Nephron (organoid): ENCODE results near the gene PRKG1.

Experiments used
- H3K27ac Mint-ChIP-seq, 3 experiments: 2 replicates each; pipeline ENCODE4 v1.8.0; 2020; ENCODE audit warnings: mixed read lengths in 3 of 3, mild to moderate bottlenecking in 2 of 3, moderate library complexity in 1 of 3
- H3K27me3 Mint-ChIP-seq: 2 replicates; pipeline ENCODE4 v1.8.0; 2021; ENCODE audit warnings: low read depth, mild to moderate bottlenecking, moderate library complexity, mixed read lengths
- H3K36me3 Mint-ChIP-seq: 2 replicates; pipeline ENCODE4 v1.8.0; 2020; ENCODE audit warnings: low read depth, mixed read lengths
- H3K4me1 Mint-ChIP-seq: 2 replicates; pipeline ENCODE4 v1.8.0; 2020; ENCODE audit warnings: mixed read lengths
- H3K4me3 Mint-ChIP-seq, 3 experiments: 2 replicates each; pipeline ENCODE4 v1.8.0; 2020; ENCODE audit warnings: mild to moderate bottlenecking in 3 of 3, mixed read lengths in 3 of 3, moderate library complexity in 2 of 3
- H3K9me3 Mint-ChIP-seq: 2 replicates; pipeline ENCODE4 v1.8.0; 2020; ENCODE audit warnings: mixed read lengths
- TF ChIP-seq, protein P1 (sequence below), 3 experiments: fragments of 200-600 bp; sonication (generic); IDR thresholded peaks; one replicate each; pipeline ENCODE4 v1.5.0; 2021; ENCODE audit warnings: antibody characterized with exemption in 3 of 3; ENCODE audit not compliant: unreplicated experiment in 3 of 3

PRKG1 gene

DNA sequence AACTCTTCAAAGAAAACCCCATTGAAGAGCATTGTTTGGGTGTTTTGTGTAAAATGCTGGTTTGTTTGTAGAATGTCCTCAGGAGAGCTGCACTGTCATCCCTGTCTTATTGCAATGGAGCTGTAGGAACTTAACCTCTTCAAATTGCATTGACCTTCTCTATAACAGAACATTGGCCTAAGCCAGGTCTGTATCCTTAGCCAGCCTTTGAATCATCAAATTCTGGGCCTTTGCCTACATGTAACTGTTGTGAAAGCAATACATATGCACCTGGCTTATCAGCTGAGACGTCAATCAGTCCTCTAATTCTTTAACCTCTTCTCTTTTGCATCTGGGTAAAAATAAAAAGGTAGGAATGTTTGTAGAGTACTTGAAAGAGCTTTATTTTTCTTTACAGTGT lies 429.1 kb downstream of the PRKG1 start:
- H3K36me3 Mint-ChIP-seq: no peaks in the 10 kb centered on the region
- TF ChIP-seq, protein P1, sequence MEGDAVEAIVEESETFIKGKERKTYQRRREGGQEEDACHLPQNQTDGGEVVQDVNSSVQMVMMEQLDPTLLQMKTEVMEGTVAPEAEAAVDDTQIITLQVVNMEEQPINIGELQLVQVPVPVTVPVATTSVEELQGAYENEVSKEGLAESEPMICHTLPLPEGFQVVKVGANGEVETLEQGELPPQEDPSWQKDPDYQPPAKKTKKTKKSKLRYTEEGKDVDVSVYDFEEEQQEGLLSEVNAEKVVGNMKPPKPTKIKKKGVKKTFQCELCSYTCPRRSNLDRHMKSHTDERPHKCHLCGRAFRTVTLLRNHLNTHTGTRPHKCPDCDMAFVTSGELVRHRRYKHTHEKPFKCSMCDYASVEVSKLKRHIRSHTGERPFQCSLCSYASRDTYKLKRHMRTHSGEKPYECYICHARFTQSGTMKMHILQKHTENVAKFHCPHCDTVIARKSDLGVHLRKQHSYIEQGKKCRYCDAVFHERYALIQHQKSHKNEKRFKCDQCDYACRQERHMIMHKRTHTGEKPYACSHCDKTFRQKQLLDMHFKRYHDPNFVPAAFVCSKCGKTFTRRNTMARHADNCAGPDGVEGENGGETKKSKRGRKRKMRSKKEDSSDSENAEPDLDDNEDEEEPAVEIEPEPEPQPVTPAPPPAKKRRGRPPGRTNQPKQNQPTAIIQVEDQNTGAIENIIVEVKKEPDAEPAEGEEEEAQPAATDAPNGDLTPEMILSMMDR (IDR thresholded peaks at IDR 0.05; ENCODE audit: unreplicated experiment in 3 of 3): no peak
- no peaks in the 10 kb centered on the region for H3K27me3 Mint-ChIP-seq
- peaks cover 6% of the 10 kb centered on the region for H3K4me1 Mint-ChIP-seq
- no peak overlapping the region for H3K27ac Mint-ChIP-seq
- H3K4me3 Mint-ChIP-seq: no peak overlapping the region
- H3K9me3 Mint-ChIP-seq: peaks cover 5% of the 10 kb centered on the region

DNA sequence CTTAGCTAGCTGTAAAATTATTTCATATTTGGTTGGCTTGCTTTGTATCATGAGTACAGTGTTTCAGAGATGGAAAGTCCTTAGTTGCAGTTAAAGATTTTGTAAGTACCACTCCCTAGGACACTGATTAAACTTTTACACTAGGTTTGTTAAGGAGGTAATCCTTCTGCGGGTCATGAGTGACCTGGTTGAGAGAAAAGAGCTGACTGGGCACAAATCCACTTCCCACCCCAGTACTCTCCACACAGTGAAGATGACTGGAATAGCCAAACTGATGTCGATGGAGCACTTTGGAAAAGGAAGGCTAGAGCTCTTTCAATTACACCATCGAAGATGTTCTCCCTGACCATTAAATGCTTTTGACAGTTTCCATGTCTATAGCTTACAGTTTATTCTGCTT lies 433.2 kb downstream of the PRKG1 start:
- Mint-ChIP-seq H3K27ac (no peak overlapping the region), H3K4me1 (peaks cover 5% of the 10 kb centered on the region), H3K36me3 (no peaks in the 10 kb centered on the region), H3K27me3 (no peaks in the 10 kb centered on the region), H3K9me3 (peaks cover 5% of the 10 kb centered on the region), H3K4me3 (no peak overlapping the region)
- TF ChIP-seq, protein P1 (IDR thresholded peaks at IDR 0.05; ENCODE audit: unreplicated experiment in 3 of 3): no peak

DNA sequence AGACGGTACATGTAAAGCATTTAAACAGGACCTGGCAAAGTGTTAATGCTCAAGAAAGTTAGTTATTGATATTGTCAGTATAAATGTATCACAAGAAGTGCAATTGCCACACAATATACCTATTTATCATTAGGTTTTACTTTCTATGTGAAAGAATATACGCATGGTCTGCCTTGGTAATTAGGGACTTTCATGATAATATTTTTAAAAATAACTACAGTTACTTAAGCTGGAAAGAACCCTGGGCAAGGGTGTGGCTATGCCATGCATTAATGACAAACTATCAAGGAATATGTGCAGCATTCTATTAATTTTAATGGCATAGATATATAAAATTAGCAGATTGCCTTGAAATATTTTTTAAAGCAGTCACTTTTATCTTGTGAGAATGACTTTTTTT lies 433.9 kb downstream of the PRKG1 start:
- peaks cover 5% of the 10 kb centered on the region for H3K4me1 Mint-ChIP-seq
- no peak overlapping the region for H3K4me3 Mint-ChIP-seq
- TF ChIP-seq, protein P1 (IDR thresholded peaks at IDR 0.05; ENCODE audit: unreplicated experiment in 3 of 3): no peak
- peaks cover 5% of the 10 kb centered on the region for H3K9me3 Mint-ChIP-seq
- H3K27me3 Mint-ChIP-seq: no peaks in the 10 kb centered on the region
- no peaks in the 10 kb centered on the region for H3K36me3 Mint-ChIP-seq
- H3K27ac Mint-ChIP-seq: no peak overlapping the region

DNA sequence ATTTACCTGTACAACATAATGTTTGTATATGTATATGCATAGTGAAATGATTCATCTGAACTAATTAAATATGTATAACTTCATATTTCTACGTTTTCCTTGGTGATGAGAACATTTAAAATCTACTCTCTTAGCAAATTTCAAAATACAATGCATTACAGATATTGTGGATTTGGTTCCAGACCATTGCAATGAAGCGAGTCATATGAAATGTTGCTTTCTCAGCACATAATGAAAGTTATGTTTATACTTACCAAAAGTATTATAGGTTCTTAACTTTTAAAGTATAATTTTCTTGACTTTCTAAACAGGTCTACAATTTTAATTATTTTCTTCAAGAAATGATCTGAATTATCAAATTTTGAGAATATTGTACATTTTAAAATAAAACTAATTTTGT lies 435.9 kb downstream of the PRKG1 start:
- Mint-ChIP-seq H3K36me3 (no peaks in the 10 kb centered on the region), H3K4me1 (peaks cover 5% of the 10 kb centered on the region), H3K27me3 (no peaks in the 10 kb centered on the region), H3K9me3 (peaks cover 5% of the 10 kb centered on the region), H3K27ac (no peak overlapping the region), H3K4me3 (no peak overlapping the region)
- TF ChIP-seq, protein P1 (IDR thresholded peaks at IDR 0.05; ENCODE audit: unreplicated experiment in 3 of 3): no peak

DNA sequence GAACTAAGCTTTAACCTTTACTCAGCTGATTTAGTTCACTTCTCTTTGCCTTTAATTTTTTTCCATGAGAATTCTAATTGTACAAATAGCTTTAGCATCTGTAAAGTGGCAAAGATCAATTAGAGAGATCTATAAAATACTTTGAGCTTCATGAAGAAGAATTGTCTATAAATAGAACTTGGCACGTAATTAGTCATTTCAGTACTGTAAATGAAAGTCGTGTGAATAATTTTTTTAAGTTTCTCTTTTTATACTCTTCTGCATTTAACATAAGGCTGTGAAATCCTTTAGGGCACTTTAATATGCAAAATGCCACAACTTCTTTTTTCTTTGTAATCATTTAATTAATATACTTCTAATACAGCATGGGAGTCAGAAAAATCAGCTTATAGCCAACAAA lies 447.3 kb downstream of the PRKG1 start:
- Mint-ChIP-seq H3K36me3 (no peaks in the 10 kb centered on the region), H3K27ac (no peak overlapping the region), H3K4me1 (no peaks in the 10 kb centered on the region), H3K9me3 (no peaks in the 10 kb centered on the region), H3K4me3 (no peak overlapping the region), H3K27me3 (no peaks in the 10 kb centered on the region)
- TF ChIP-seq, protein P1 (IDR thresholded peaks at IDR 0.05; ENCODE audit: unreplicated experiment in 3 of 3): no peak

DNA sequence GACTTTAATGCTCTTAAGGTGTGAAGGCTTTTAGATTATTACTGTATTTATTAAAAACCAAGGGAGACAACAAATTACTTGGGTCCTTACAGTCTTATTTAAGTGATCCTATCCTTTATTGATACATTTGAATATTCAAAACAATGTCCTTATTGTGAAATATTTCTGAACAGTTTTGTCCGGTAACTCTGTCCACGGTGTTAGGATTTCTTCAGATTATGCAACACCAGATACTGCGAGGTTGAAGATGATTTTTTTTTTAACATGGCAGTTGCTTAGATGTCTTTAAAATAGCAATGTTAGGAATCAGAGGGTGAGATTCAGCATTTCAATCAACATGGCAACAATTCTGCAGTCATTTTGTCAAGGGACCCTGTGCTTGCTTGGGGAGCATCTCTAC lies 448.6 kb downstream of the PRKG1 start:
- Mint-ChIP-seq H3K36me3 (no peaks in the 10 kb centered on the region), H3K27me3 (no peaks in the 10 kb centered on the region), H3K9me3 (no peaks in the 10 kb centered on the region), H3K27ac (no peak overlapping the region), H3K4me1 (no peaks in the 10 kb centered on the region), H3K4me3 (no peak overlapping the region)
- TF ChIP-seq, protein P1 (IDR thresholded peaks at IDR 0.05; ENCODE audit: unreplicated experiment in 3 of 3): no peak
